Skeletal muscle cell (primary cell): ENCODE data around the gene GRM7.
"Not testable (repeated sequence)": the region's sequence is repeated elsewhere in the genome, so short reads cannot be mapped to it uniquely, and the experiment has no call there.

Experiments used
- DNase-seq: peaks from one replicate; pipeline ENCODE4 v3.0.0-alpha.2; 2010; ENCODE audit warnings: low read depth
- H3K4me3 ChIP-seq: 2 replicates; pipeline ENCODE4 v1.5.1; 2011; ENCODE audit warnings: low read depth, mild to moderate bottlenecking, control low read depth, low read length, moderate library complexity

GRM7 gene

GRCh38 chr3:6860954-6861624 lies at the start of gene GRM7:
GRM7 (plus strand) TSS chr3:6861115.
- H3K4me3 ChIP-seq, result no peak within 1 kb of the TSS
- no peak for DNase-seq

GRCh38 chr3:6821411-6821810 lies 39.5 kb upstream of the GRM7 start:
- DNase-seq, result no peak
- H3K4me3 ChIP-seq, result no peak overlapping the region

- no peak for DNase-seq
- no peak overlapping the region for H3K4me3 ChIP-seq
These were observed 35.4 kb upstream of the GRM7 start for GRCh38 chr3:6825524-6825923.

GRCh38 chr3:6827453-6827852 lies 33.5 kb upstream of the GRM7 start:
- H3K4me3 ChIP-seq, result no peak overlapping the region
- no peak for DNase-seq

- no peak for DNase-seq
- no peak overlapping the region for H3K4me3 ChIP-seq
These were observed 16.2 kb upstream of the GRM7 start for GRCh38 chr3:6844723-6845122.

- no peak for DNase-seq
- H3K4me3 ChIP-seq, result no peak overlapping the region
These were observed 6.7 kb upstream of the GRM7 start for GRCh38 chr3:6854184-6854583.

GRCh38 chr3:6857510-6857909 lies 3.4 kb upstream of the GRM7 start:
- DNase-seq, result no peak
- H3K4me3 ChIP-seq, result no peak overlapping the region

- H3K4me3 ChIP-seq, result no peak overlapping the region
- DNase-seq, result no peak
These were observed 564 bp upstream of the GRM7 start for GRCh38 chr3:6860149-6860953.

- H3K4me3 ChIP-seq, result no peak overlapping the region
- no peak for DNase-seq
These were observed 698 bp downstream of the GRM7 start for GRCh38 chr3:6861625-6862000.

GRCh38 chr3:6862041-6862879 lies 1.3 kb downstream of the GRM7 start:
- no peak for DNase-seq
- no peak overlapping the region for H3K4me3 ChIP-seq

- DNase-seq, result no peak
- H3K4me3 ChIP-seq, result no peak overlapping the region
These were observed 1.9 kb downstream of the GRM7 start for GRCh38 chr3:6862880-6863195.

- DNase-seq, result no peak
- H3K4me3 ChIP-seq, result no peak overlapping the region
These were observed 6.4 kb downstream of the GRM7 start for GRCh38 chr3:6867269-6867668.

GRCh38 chr3:6878731-6879130 lies 17.8 kb downstream of the GRM7 start:
- no peak overlapping the region for H3K4me3 ChIP-seq
- DNase-seq, result no peak

- no peak for DNase-seq
- H3K4me3 ChIP-seq, result no peak overlapping the region
These were observed 51.3 kb downstream of the GRM7 start for GRCh38 chr3:6912240-6912639.

- no peak overlapping the region for H3K4me3 ChIP-seq
- DNase-seq, result no peak
These were observed 55.0 kb downstream of the GRM7 start for GRCh38 chr3:6915898-6916297.

GRCh38 chr3:6921066-6921465 lies 60.2 kb downstream of the GRM7 start:
- no peak for DNase-seq
- no peak overlapping the region for H3K4me3 ChIP-seq

- no peak for DNase-seq
- H3K4me3 ChIP-seq, result no peak overlapping the region
These were observed 61.0 kb downstream of the GRM7 start for GRCh38 chr3:6921876-6922275.

- DNase-seq, result no peak
- H3K4me3 ChIP-seq, result no peak overlapping the region
These were observed 67.1 kb downstream of the GRM7 start for GRCh38 chr3:6928064-6928463.

GRCh38 chr3:6929918-6930317 lies 69.0 kb downstream of the GRM7 start:
- DNase-seq, result no peak
- no peak overlapping the region for H3K4me3 ChIP-seq

- DNase-seq, H3K4me3 ChIP-seq: not testable (repeated sequence)
These were observed 74.5 kb downstream of the GRM7 start for GRCh38 chr3:6935418-6935817.
